ENCODE results near the gene TWF2. TPM values are rescaled to one million over a fixed set of nuclear protein-coding genes. Genes with fewer than 3 reads are reported as not detected.
A peak's percentile ranks its signal among the peaks of the same experiment; 100 is the strongest.

The TWF2 gene
- total RNA-seq, 4 donors from 2014 or later, result 59.2 to 72.9 (median 60.4) TPM

DNA sequence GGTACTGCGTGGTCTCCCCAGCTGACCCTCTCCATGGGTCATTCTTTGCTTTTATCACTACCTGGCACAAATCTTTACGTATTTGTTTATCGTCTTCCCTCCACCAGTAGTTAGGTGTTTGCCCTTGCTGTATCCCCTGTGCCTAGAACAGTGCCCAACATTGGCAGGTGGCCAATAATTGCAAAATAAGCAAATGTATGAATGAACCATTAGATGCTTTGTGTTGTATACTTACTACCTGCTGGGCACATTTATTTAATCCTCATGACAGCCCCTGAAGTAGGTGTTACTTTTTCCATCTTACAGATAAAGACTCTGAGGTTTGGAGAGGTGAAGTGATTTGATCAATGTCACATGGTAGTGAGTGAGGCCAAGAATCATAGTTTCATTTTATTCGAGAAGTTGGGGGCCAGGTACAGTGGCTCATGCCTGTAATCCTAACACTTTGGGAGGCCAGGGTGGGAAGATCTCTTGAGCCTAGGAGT lies 2.0 kb upstream of the TWF2 start:
- Histone ChIP-seq H3K4me3 (no peak overlapping the region), H3K4me1 (peaks cover 0 to 60% (median 40%) of the 10 kb centered on the region in 4 donors), H3K27me3 (no peaks in the 10 kb centered on the region), H3K27ac (peak overlapping the region in 2 of 4 donors; percentile 92 to 98), H3K36me3 (no peaks in the 10 kb centered on the region), H3K9me3 (no peaks in the 10 kb centered on the region)
- WGBS, 2 donors, result 86% methylated on average over 4 of the region's 4 CpGs
- no peak for DNase-seq (ENCODE audit: low spot score in 2 of 2)
- TF ChIP-seq POLR2A (IDR thresholded peaks at IDR 0.05) (no peak), EP300 (IDR thresholded peaks at IDR 0.05) (no peak)
- TF ChIP-seq, protein P1, sequence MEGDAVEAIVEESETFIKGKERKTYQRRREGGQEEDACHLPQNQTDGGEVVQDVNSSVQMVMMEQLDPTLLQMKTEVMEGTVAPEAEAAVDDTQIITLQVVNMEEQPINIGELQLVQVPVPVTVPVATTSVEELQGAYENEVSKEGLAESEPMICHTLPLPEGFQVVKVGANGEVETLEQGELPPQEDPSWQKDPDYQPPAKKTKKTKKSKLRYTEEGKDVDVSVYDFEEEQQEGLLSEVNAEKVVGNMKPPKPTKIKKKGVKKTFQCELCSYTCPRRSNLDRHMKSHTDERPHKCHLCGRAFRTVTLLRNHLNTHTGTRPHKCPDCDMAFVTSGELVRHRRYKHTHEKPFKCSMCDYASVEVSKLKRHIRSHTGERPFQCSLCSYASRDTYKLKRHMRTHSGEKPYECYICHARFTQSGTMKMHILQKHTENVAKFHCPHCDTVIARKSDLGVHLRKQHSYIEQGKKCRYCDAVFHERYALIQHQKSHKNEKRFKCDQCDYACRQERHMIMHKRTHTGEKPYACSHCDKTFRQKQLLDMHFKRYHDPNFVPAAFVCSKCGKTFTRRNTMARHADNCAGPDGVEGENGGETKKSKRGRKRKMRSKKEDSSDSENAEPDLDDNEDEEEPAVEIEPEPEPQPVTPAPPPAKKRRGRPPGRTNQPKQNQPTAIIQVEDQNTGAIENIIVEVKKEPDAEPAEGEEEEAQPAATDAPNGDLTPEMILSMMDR (IDR thresholded peaks at IDR 0.05), result no peak

DNA sequence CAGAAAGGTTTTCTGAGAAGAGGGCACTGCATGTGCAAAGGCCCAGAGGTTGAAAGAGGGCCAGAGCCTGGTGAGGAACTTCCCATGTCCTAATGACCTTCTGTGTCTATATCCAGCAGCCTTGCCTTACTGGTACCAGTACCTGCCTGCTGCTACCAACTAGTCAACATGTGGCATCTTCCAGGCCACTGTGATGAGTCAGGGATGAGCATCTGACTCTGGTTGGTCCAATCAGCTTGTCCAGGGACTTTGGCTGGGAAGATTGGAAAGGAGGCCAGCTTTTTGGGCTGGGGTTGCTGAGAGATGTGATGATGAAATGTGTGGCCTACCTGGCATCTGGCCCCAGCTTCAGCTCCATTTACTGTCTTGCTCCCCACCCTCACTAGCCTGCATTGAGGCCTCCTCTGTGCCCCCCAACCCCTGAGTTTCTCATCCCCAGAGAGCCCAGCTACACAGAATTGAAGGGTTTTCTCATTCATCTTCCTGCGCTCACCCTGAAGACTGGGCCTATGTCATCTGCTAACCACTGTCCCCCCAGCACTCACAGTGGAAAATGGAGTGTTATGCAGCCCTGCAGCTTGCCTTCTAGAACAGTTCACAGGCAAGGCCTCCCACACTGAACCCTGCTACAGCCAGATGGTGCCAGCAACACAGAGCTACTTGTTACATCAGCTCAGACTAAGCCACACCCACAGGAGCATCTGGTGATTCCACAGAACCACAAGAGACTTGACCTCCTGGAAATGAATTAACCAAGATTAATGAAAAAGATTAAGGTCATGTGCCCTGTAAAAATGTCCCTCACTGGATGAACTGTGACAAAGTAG lies 1.3 kb upstream of the TWF2 start:
- H3K27ac ChIP-seq, result peak overlapping the region in 2 of 4 donors; percentile 92 to 98
- no peaks in the 10 kb centered on the region for H3K27me3 ChIP-seq
- no peak for TF ChIP-seq POLR2A (IDR thresholded peaks at IDR 0.05)
- peak in 1 of 2 donors; percentile 17 for TF ChIP-seq EP300 (IDR thresholded peaks at IDR 0.05)
- DNase-seq (ENCODE audit: low spot score in 2 of 2), result peak; percentile 54 to 75
- no peaks in the 10 kb centered on the region for H3K9me3 ChIP-seq
- H3K4me1 ChIP-seq, result peaks cover 0 to 64% (median 45%) of the 10 kb centered on the region in 4 donors
- H3K36me3 ChIP-seq, result peaks cover 0 to under 1% (median 0%) of the 10 kb centered on the region in 3 donors
- 90 to 91% methylated on average over 1 of the region's 1 CpG for WGBS, 2 donors
- peak overlapping the region in 1 of 4 donors; percentile 64 for H3K4me3 ChIP-seq

DNA sequence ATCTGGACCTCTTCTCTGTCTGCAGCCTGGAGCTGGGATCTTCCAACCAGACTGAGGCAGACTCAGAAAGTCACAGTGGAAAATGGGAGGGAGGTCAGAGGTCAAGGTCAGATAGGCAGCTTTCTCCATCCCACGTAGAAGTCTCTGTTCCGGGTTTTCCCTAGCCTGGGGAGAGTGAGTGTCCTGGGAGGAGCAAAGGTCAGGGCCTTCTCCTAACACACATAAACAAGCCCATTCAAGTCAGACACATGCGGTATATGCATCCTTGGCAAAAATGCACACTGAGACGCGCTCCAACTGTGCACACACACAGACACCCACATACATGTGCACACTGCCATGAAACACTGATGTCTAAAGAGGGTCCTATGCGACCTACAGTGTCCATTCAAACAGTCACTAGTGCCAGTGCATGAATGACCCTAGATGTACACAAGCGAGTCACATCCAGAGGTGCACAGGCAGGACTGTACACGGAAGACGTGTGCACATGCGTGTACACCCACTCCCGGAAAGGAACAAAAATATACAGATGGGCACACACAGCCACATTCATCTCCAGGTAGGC lies 681 bp downstream of the TWF2 start:
- Histone ChIP-seq H3K27me3 (no peaks in the 10 kb centered on the region), H3K4me3 (peak overlapping the region; percentile 64 to 95 (median 81)), H3K27ac (peak overlapping the region; percentile 80 to 98 (median 91)), H3K4me1 (peaks cover 0 to 65% (median 38%) of the 10 kb centered on the region in 4 donors), H3K9me3 (no peaks in the 10 kb centered on the region), H3K36me3 (peaks cover 0 to 19% (median 0%) of the 10 kb centered on the region in 3 donors)
- 3 to 8% methylated on average over 11 of the region's 11 CpGs for WGBS, 2 donors
- no peak for TF ChIP-seq POLR2A (IDR thresholded peaks at IDR 0.05)
- TF ChIP-seq, protein P1 (IDR thresholded peaks at IDR 0.05), result no peak
- TF ChIP-seq EP300 (IDR thresholded peaks at IDR 0.05), result no peak
- peak in 1 of 2 donors; percentile 10 for DNase-seq (ENCODE audit: low spot score in 2 of 2)

DNA sequence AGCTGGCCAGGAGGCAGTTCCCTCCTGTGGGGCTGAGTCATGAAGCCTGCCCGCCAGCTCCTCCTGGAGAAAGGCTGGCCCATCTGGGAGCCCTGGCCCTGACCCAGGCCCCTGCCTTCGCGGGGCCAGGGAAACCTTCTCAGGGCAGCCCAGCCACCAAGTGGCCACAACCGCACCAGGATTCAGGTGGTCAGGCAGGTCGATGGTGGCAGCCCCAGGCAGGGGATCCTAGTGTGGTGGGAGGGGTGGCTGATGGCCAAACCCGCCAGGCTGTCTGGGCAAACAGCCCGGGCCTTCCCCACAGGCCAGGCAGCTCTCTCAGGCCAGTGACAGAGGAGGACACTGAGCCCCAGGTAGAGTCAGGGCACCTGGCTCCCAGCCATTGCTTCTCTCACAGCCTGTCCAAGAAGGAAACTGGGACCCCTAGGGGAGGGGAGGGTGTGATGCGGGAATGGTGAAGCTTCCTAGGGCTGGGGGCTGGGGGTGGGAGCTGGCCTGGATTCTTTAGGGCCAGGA lies 1.2 kb downstream of the TWF2 start:
- H3K4me1 ChIP-seq, result peaks cover 0 to 71% (median 38%) of the 10 kb centered on the region in 4 donors
- TF ChIP-seq, protein P1 (IDR thresholded peaks at IDR 0.05), result no peak
- TF ChIP-seq POLR2A (IDR thresholded peaks at IDR 0.05) (no peak), EP300 (IDR thresholded peaks at IDR 0.05) (peak in 1 of 2 donors; percentile 28)
- H3K27ac ChIP-seq, result peak overlapping the region; percentile 80 to 98 (median 91)
- no peaks in the 10 kb centered on the region for H3K9me3 ChIP-seq
- no peaks in the 10 kb centered on the region for H3K27me3 ChIP-seq
- peaks cover 0 to 25% (median 0%) of the 10 kb centered on the region in 3 donors for H3K36me3 ChIP-seq
- peak; percentile 70 to 76 for DNase-seq (ENCODE audit: low spot score in 2 of 2)
- H3K4me3 ChIP-seq, result peak overlapping the region; percentile 64 to 95 (median 81)
- WGBS, 2 donors, result 9 to 12% methylated on average over 4 to 5 of the region's 8 CpGs

DNA sequence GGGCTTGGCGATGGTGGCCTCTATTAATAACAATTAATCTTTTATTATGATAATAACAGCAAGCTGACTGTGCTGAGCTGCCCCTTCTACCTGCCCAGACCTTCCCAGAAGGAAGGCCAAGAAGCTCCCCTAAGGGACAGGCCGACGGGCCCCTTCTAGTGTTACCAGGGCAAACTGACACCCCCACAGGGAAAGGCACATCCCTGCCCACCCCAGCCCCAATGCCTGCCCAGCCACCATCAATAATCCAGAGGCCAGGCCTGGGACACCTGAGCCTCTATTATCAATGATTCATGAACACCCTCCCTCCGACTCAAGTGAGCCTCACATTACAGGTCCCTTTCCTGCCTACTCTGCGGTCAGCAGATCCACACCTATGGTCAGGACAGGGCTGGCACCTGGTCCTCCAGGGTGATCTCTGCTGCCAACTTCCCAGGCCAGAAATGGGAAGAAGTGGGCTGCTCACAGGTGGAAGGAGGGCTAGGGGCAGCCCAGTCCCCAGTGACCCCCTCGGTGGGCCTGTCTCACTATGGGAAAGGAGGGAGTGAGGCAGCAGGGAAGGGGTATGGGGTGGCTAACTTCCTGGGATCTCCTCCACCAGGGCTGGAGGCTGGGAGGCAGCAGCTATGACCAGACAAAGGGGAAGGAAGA lies 1.8 kb downstream of the TWF2 start:
- Histone ChIP-seq H3K36me3 (peaks cover 0 to 31% (median 0%) of the 10 kb centered on the region in 3 donors), H3K4me1 (peaks cover 0 to 76% (median 38%) of the 10 kb centered on the region in 4 donors), H3K27ac (peak overlapping the region; percentile 80 to 98 (median 91)), H3K9me3 (no peaks in the 10 kb centered on the region), H3K4me3 (peak overlapping the region in 2 of 4 donors; percentile 64 to 91), H3K27me3 (no peaks in the 10 kb centered on the region)
- TF ChIP-seq POLR2A (IDR thresholded peaks at IDR 0.05) (no peak), EP300 (IDR thresholded peaks at IDR 0.05) (no peak)
- TF ChIP-seq, protein P1 (IDR thresholded peaks at IDR 0.05), result no peak
- no peak for DNase-seq (ENCODE audit: low spot score in 2 of 2)
- 64 to 71% methylated on average over 5 to 6 of the region's 6 CpGs for WGBS, 2 donors

Measured in tibial nerve (tissue), 4 donors.